ENCODE measurements around the gene ATP8B4. TPM values are rescaled to one million over a fixed set of nuclear protein-coding genes. Genes with fewer than 3 reads are reported as not detected.

ATP8B4 gene
- polyA plus RNA-seq, 3 donors: 6.1 to 9.6 (median 6.8) TPM

DNA sequence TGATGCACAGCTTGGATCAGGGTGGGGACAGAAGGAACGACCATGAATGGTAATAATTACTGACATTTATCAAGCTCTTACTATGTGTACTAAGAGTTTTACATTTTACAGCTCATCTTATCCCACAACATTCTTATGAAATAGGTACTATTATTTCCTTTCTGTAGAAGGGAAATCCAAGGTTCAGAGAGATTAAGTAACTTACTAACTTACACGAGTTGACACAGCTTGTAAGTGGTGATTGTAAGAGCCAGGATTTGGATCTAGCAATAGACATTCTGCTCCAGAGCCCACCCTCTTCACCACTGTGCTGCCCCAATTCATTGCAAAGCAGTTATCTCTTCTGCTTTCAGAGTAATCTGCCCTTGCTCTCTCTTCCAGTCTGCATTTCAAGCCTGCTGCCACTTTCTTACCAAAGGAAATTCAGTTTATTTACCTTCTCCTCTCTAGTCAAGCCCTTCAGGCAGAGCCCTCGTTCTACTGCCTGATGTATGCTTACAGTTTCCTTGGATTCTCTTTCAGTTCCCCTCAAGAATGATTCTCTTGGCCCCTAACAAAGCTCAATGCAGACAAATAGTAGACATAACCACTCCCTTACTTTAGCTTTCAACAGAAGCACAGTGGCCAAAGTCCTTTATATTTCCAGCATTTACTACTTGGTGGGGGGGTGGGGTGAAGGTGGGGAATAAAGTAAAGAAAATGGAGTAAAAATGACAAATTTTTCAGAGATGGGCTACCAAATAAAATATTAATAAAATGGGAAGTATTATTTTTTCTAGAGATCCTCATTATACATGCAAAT lies 65.8 kb downstream of the ATP8B4 start:
- Mint-ChIP-seq H3K27me3 (ENCODE audit: low read depth in 3 of 3) (no peaks in the 10 kb centered on the region), H3K4me1 (peaks cover 66% of the 10 kb centered on the region), H3K36me3 (peaks cover 7 to 22% of the 10 kb centered on the region in 2 donors), H3K4me3 (peak overlapping the region in 1 of 2 donors; percentile 5), H3K27ac (peak overlapping the region; percentile 87 to 98 (median 91)), H3K9me3 (peaks cover 5 to 11% (median 7%) of the 10 kb centered on the region in 7 donors)
- H3K36me3 ChIP-seq (replicated peaks in 1 of 2; ENCODE audit: control insufficient read depth in 1 of 2, insufficient read depth in 2 of 2, low read length in 2 of 2): no peaks in the 10 kb centered on the region
- H3K9ac ChIP-seq (ENCODE audit: insufficient read depth, low read length, poor library complexity, severe bottlenecking): no peak overlapping the region
- 0% methylated on average over 1 of the region's 3 CpGs for WGBS (ENCODE audit: insufficient coverage)
- TF ChIP-seq, protein P1, sequence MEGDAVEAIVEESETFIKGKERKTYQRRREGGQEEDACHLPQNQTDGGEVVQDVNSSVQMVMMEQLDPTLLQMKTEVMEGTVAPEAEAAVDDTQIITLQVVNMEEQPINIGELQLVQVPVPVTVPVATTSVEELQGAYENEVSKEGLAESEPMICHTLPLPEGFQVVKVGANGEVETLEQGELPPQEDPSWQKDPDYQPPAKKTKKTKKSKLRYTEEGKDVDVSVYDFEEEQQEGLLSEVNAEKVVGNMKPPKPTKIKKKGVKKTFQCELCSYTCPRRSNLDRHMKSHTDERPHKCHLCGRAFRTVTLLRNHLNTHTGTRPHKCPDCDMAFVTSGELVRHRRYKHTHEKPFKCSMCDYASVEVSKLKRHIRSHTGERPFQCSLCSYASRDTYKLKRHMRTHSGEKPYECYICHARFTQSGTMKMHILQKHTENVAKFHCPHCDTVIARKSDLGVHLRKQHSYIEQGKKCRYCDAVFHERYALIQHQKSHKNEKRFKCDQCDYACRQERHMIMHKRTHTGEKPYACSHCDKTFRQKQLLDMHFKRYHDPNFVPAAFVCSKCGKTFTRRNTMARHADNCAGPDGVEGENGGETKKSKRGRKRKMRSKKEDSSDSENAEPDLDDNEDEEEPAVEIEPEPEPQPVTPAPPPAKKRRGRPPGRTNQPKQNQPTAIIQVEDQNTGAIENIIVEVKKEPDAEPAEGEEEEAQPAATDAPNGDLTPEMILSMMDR (IDR thresholded peaks at IDR 0.05): no peak
- peaks cover 98% of the 10 kb centered on the region for H3K79me2 ChIP-seq (ENCODE audit: insufficient read depth, low read length)
- H3K27ac ChIP-seq (ENCODE audit: low read depth in 1 of 2, low read length in 2 of 2): peak overlapping the region; percentile 38 to 87
- H4K20me1 ChIP-seq (ENCODE audit: insufficient read depth, low read length): no peaks in the 10 kb centered on the region
- peak overlapping the region in 1 of 3 experiments; percentile 18 for H3K4me3 ChIP-seq (replicated peaks in 1 of 3; ENCODE audit: low read depth in 2 of 3, low read length in 3 of 3)
- H3K27me3 ChIP-seq (ENCODE audit: control insufficient read depth in 2 of 2, insufficient read depth in 2 of 2, low read length in 2 of 2): no peaks in the 10 kb centered on the region
- H3K4me1 ChIP-seq (ENCODE audit: control insufficient read depth in 1 of 2, insufficient read depth in 2 of 2, low read length in 2 of 2): peaks cover 64 to 68% of the 10 kb centered on the region in 2 donors
- peak overlapping the region; percentile 49 for H2AFZ ChIP-seq (ENCODE audit: insufficient read depth, low read depth, low read length, poor library complexity, severe bottlenecking)
- intact Hi-C loops (cut with micrococcal nuclease): loop anchor here in 1 of 2 donors (10.0 kb wide), 1 partner anchor 62 kb away; the partner anchor contains the start of gene ATP8B4
- peaks cover 0 to 5% of the 10 kb centered on the region in 2 donors for H3K9me3 ChIP-seq (replicated peaks in 1 of 2; ENCODE audit: control insufficient read depth in 1 of 2, insufficient read depth in 1 of 2, low read length in 2 of 2)
- H3K4me2 ChIP-seq (replicated peaks; ENCODE audit: extremely low read depth, low read length, poor library complexity, severe bottlenecking): peak overlapping the region; percentile 35
- peak in 2 of 3 donors; percentile 34 to 36 for DNase-seq

DNA sequence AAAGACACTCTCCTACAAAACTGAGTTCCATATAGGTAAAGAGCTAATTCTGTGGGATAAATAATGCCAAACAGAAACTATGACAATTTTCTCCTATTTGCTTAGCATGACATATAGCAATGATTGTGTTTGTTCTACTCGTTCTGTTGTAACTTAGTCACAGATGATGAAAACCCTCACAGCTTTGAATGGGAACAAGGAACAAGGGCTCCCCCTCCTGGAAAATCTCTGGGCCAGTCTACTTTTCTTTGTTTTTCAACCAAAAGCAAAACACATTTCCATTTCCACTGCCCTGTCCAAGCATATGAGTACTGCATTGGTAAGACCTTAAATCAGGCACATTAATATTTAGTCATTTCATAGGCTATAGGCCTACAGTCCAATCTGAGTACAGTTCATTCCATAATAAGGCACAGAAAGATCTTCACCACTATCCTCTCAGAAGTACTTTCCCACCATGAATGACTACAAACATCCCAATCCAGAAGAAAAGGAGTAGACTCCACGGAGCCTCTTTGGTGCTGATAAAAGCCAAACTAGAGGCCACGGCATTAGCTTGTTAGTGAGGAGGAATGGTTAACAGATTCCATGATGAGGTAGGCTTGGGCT lies 67.1 kb downstream of the ATP8B4 start:
- Histone ChIP-seq H3K4me3 (replicated peaks in 1 of 3; ENCODE audit: low read depth in 2 of 3, low read length in 3 of 3) (peak overlapping the region in 1 of 3 experiments; percentile 11), H3K9me3 (replicated peaks in 1 of 2; ENCODE audit: control insufficient read depth in 1 of 2, insufficient read depth in 1 of 2, low read length in 2 of 2) (peaks cover 0 to 5% of the 10 kb centered on the region in 2 donors), H3K9ac (ENCODE audit: insufficient read depth, low read length, poor library complexity, severe bottlenecking) (peak overlapping the region; percentile 10), H4K20me1 (ENCODE audit: insufficient read depth, low read length) (no peaks in the 10 kb centered on the region), H3K4me1 (ENCODE audit: control insufficient read depth in 1 of 2, insufficient read depth in 2 of 2, low read length in 2 of 2) (peaks cover 53 to 55% of the 10 kb centered on the region in 2 donors), H3K36me3 (replicated peaks in 1 of 2; ENCODE audit: control insufficient read depth in 1 of 2, insufficient read depth in 2 of 2, low read length in 2 of 2) (no peaks in the 10 kb centered on the region), H2AFZ (ENCODE audit: insufficient read depth, low read depth, low read length, poor library complexity, severe bottlenecking) (no peak overlapping the region), H3K27ac (ENCODE audit: low read depth in 1 of 2, low read length in 2 of 2) (peak overlapping the region in 1 of 2 donors; percentile 87), H3K79me2 (ENCODE audit: insufficient read depth, low read length) (peaks cover 98% of the 10 kb centered on the region), H3K4me2 (replicated peaks; ENCODE audit: extremely low read depth, low read length, poor library complexity, severe bottlenecking) (peak overlapping the region; percentile 33), H3K27me3 (ENCODE audit: control insufficient read depth in 2 of 2, insufficient read depth in 2 of 2, low read length in 2 of 2) (no peaks in the 10 kb centered on the region)
- Mint-ChIP-seq H3K9me3 (peaks cover 5 to 11% (median 7%) of the 10 kb centered on the region in 7 donors), H3K4me3 (no peak overlapping the region), H3K4me1 (peaks cover 52% of the 10 kb centered on the region), H3K27ac (peak overlapping the region; percentile 87 to 98 (median 91)), H3K36me3 (peaks cover 17 to 26% of the 10 kb centered on the region in 2 donors), H3K27me3 (ENCODE audit: low read depth in 3 of 3) (no peaks in the 10 kb centered on the region)
- peak; percentile 79 to 86 (median 80) for DNase-seq
- TF ChIP-seq, protein P1 (IDR thresholded peaks at IDR 0.05): peak; percentile 75
- intact Hi-C loops (cut with micrococcal nuclease): loop anchor here in 1 of 2 donors (10.0 kb wide), 1 partner anchor 63 kb away; the partner anchor contains the start of gene ATP8B4
- 100% methylated on average over 2 of the region's 3 CpGs for WGBS (ENCODE audit: insufficient coverage)

Measured in CD14-positive monocyte (primary cell).